SK-N-SH (cell line): Measurements from ENCODE around the gene TSPAN16. TPM values are rescaled to one million over a fixed set of nuclear protein-coding genes. Genes with fewer than 3 reads are reported as not detected.
"Not testable (repeated sequence)": the region's sequence is repeated elsewhere in the genome, so short reads cannot be mapped to it uniquely, and the experiment has no call there.

Source experiments
- CTCF ChIA-PET: fragments of 300-600, 350-600 bp; formaldehyde crosslinking; extraction: SDS; loops from one replicate; lab custom pipeline; 2021; lab: Yijun Ruan, JAX
- POLR2A ChIA-PET: fragments of 350-600 bp; sonication (Branson Sonifier 250); formaldehyde crosslinking; extraction: SDS; loops from one replicate; lab custom pipeline; 2020; ENCODE audit warnings: antibody characterized with exemption, inconsistent platforms; lab: Yijun Ruan, JAX
- DNase-seq: peaks from one replicate; pipeline ENCODE4 v3.0.0; 2012
- H2AFZ ChIP-seq: fragments of 200-600 bp; sonication (generic); 2 replicates; pipeline ENCODE4 v1.8.1; 2016; ENCODE audit warnings: antibody characterized with exemption, mild to moderate bottlenecking, low read depth
- H3F3A ChIP-seq: fragments of 200-600 bp; sonication (generic); replicated peaks from 2 replicates; pipeline ENCODE3; 2016; ENCODE audit warnings: antibody characterized with exemption, mild to moderate bottlenecking; ENCODE audit not compliant: insufficient read depth
- H3K27ac ChIP-seq, 2 experiments: fragments of 200-500 bp in 1 of 2; fragments of 200-600 bp in 1 of 2; sonication (Bioruptor generic) in 1 of 2; sonication (generic), shearing (Covaris generic) in 1 of 2; 2 replicates each; pipeline versions ENCODE4 v1.5.1 to v1.6.1; 2014 to 2016; ENCODE audit warnings: low read depth in 2 of 2, inconsistent platforms in 1 of 2, low read length in 1 of 2, mild to moderate bottlenecking in 1 of 2, mixed read lengths in 1 of 2
- H3K27me3 ChIP-seq: fragments of 200-600 bp; sonication (generic), shearing (Covaris generic); 2 replicates; pipeline ENCODE4 v1.6.1; 2016; ENCODE audit warnings: mixed run types; ENCODE audit not compliant: insufficient read depth
- H3K36me3 ChIP-seq, 2 experiments: fragments of 200-500 bp in 1 of 2; fragments of 200-600 bp in 1 of 2; sonication (Bioruptor generic) in 1 of 2; sonication (generic) in 1 of 2; replicated peaks in 1 of 2; 2 replicates each; pipeline versions ENCODE3 to v1.5.1; 2014 to 2016; ENCODE audit warnings: low read length in 1 of 2, mild to moderate bottlenecking in 1 of 2; ENCODE audit not compliant: insufficient read depth in 2 of 2, control insufficient read depth in 1 of 2
- H3K4me1 ChIP-seq, 2 experiments: fragments of 200-500 bp in 1 of 2; fragments of 200-600 bp in 1 of 2; sonication (Bioruptor generic) in 1 of 2; sonication (generic), shearing (Covaris generic) in 1 of 2; 2 replicates each; pipeline versions ENCODE4 v1.5.1 to v1.6.1; 2014 to 2016; ENCODE audit warnings: low read depth in 1 of 2, low read length in 1 of 2, mixed run types in 1 of 2; ENCODE audit not compliant: insufficient read depth in 2 of 2, control insufficient read depth in 1 of 2
- H3K4me2 ChIP-seq: fragments of 200-600 bp; sonication (generic), shearing (Covaris generic); 2 replicates; pipeline ENCODE4 v1.6.1; 2017; ENCODE audit warnings: mixed run types
- H3K4me3 ChIP-seq, 2 experiments: fragments of 200-500 bp in 1 of 2; fragments of 200-600 bp in 1 of 2; sonication (Bioruptor generic) in 1 of 2; sonication (generic), shearing (Covaris generic) in 1 of 2; 2 replicates each; pipeline versions ENCODE4 v1.5.1 to v1.8.1; 2014 to 2016; ENCODE audit warnings: low read depth in 2 of 2, inconsistent platforms in 1 of 2, low read length in 1 of 2, mild to moderate bottlenecking in 1 of 2, mixed read lengths in 1 of 2, moderate library complexity in 1 of 2
- H3K79me2 ChIP-seq: fragments of 200-600 bp; sonication (generic); 2 replicates; pipeline ENCODE4 v1.8.1; 2017; ENCODE audit warnings: mild to moderate bottlenecking; ENCODE audit not compliant: insufficient read depth
- H3K9ac ChIP-seq: fragments of 200-600 bp; sonication (generic); 2 replicates; pipeline ENCODE4 v1.6.1; 2017; ENCODE audit warnings: mixed run types
- H3K9me2 ChIP-seq: fragments of 200-600 bp; sonication (generic); 2 replicates; pipeline ENCODE4 v1.6.1; 2017; ENCODE audit warnings: mixed run types
- H3K9me3 ChIP-seq: fragments of 200-600 bp; sonication (generic); 2 replicates; pipeline ENCODE4 v1.6.1; 2017; ENCODE audit warnings: mixed run types, mild to moderate bottlenecking, moderate library complexity
- H4K20me1 ChIP-seq: fragments of 200-600 bp; sonication (generic); 2 replicates; pipeline ENCODE4 v1.6.1; 2017; ENCODE audit warnings: mild to moderate bottlenecking, mixed run types; ENCODE audit not compliant: insufficient read depth
- CHD2 ChIP-seq: fragments of 150-350 bp; IDR thresholded peaks from 2 replicates; pipeline ENCODE4 v1.6.1; 2018; ENCODE audit warnings: low read length; ENCODE audit not compliant: partially characterized antibody
- EP300 ChIP-seq, 2 experiments: IDR thresholded peaks; 2 replicates each; pipeline versions ENCODE4 v1.4.0 to v1.6.1; 2012; ENCODE audit warnings: borderline replicate concordance in 1 of 2, low read depth in 1 of 2, low read length in 1 of 2
- EZH2phosphoT487 ChIP-seq: fragments of 200-600 bp; sonication (generic); IDR thresholded peaks from 2 replicates; pipeline ENCODE4 v1.6.1; 2017; ENCODE audit warnings: low read depth, mixed run types, mild to moderate bottlenecking, antibody characterized with exemption, moderate library complexity, borderline replicate concordance
- FOXM1 ChIP-seq: IDR thresholded peaks from 2 replicates; pipeline ENCODE4 v1.4.0; 2012; ENCODE audit warnings: low read depth, mild to moderate bottlenecking
- GATA2 ChIP-seq: sonication (generic); formaldehyde crosslinking; IDR thresholded peaks from 2 replicates; pipeline ENCODE4 v1.5.0; 2020; ENCODE audit warnings: mild to moderate bottlenecking, missing genetic modification reagents
- MXI1 ChIP-seq: IDR thresholded peaks from 2 replicates; pipeline ENCODE4 v1.6.1; 2012; ENCODE audit warnings: mild to moderate bottlenecking, low read depth, low read length, improper control_type of control experiment
- NRF1 ChIP-seq: IDR thresholded peaks from 2 replicates; pipeline ENCODE4 v1.6.1; 2012; ENCODE audit warnings: low read depth, mild to moderate bottlenecking, low read length
- POLR2AphosphoS5 ChIP-seq: IDR thresholded peaks from 2 replicates; pipeline ENCODE4 v1.6.1; 2012; ENCODE audit warnings: low read depth, low read length
- RCOR1 ChIP-seq: fragments of 150-350 bp; IDR thresholded peaks from 2 replicates; pipeline ENCODE4 v1.6.1; 2017; ENCODE audit warnings: antibody characterized with exemption, low read length
- RXRA ChIP-seq: IDR thresholded peaks from 2 replicates; pipeline ENCODE4 v1.4.0; 2012; ENCODE audit warnings: low read depth, mild to moderate bottlenecking, borderline replicate concordance
- SIN3A ChIP-seq: IDR thresholded peaks from 2 replicates; pipeline ENCODE4 v1.6.1; 2012; ENCODE audit warnings: low read depth, mild to moderate bottlenecking, low read length, moderate library complexity, borderline replicate concordance
- SMC3 ChIP-seq: IDR thresholded peaks from 2 replicates; pipeline ENCODE4 v1.6.1; 2012; ENCODE audit warnings: low read depth, low read length, improper control_type of control experiment
- TAF1 ChIP-seq: IDR thresholded peaks from 2 replicates; pipeline ENCODE4 v1.6.1; 2012; ENCODE audit warnings: low read depth, mild to moderate bottlenecking, low read length, moderate library complexity, borderline replicate concordance
- TCF12 ChIP-seq: IDR thresholded peaks from 2 replicates; pipeline ENCODE4 v1.4.0; 2012
- TEAD4 ChIP-seq: IDR thresholded peaks from 2 replicates; pipeline ENCODE4 v1.4.0; 2012; ENCODE audit warnings: mild to moderate bottlenecking, borderline replicate concordance; ENCODE audit not compliant: insufficient read depth
- YY1 ChIP-seq: IDR thresholded peaks from 2 replicates; pipeline ENCODE4 v1.4.0; 2012; ENCODE audit warnings: low read depth, mild to moderate bottlenecking
- WGBS: methylation state at CpG from one replicate; pipeline ENCODE4 v1.1.6; 2017; ENCODE audit warnings: low lambda C conversion rate; 5-methylcytosine and 5-hydroxymethylcytosine counted together
- polyA plus RNA-seq, 3 experiments: library from polyadenylated mRNA; depleted of rRNA; stranded (reverse); fragments of >200 nt; gene quantifications; 2 replicates each; pipeline ENCODE4 v1.2.3, GENCODE V29; 2012
- TF ChIP-seq, protein P1 (sequence below): IDR thresholded peaks from 2 replicates; pipeline ENCODE4; 2012
- TF ChIP-seq, protein P2 (sequence below): fragments of 150-350 bp; IDR thresholded peaks from 2 replicates; pipeline ENCODE4 v1.6.1; 2016; ENCODE audit warnings: mild to moderate bottlenecking, low read depth, low read length
- TF ChIP-seq, protein P3 (sequence below): IDR thresholded peaks from 2 replicates; pipeline ENCODE4 v1.4.0; 2012; ENCODE audit warnings: low read depth, borderline replicate concordance
- TF ChIP-seq, protein P4 (sequence below): IDR thresholded peaks from 2 replicates; pipeline ENCODE4 v1.4.0; 2012; ENCODE audit warnings: low read depth

Gene TSPAN16
- polyA plus RNA-seq, 1 of the 3 experiments (the other 2 are of a cell fraction) = not detected

DNA sequence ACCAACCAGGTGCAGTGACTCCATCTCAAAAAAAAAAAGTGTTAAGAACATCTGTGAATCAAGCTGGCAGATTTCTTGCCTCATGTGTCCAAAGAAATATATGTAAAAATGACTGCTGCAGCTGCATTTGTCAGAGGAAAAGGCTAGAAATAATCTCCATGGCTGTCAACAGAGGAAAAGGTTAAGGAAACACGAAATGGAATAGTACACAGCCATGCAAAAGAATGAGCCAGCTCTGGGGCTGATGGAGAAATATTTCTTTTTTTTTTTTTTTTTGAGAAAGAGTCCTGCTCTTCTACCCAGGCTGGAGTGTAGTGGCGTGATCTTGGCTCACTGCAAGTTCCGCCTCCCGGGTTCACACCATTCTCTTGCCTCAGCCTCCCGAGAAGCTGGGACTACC, 36.9 kb downstream of the TSPAN16 start:
- Histone ChIP-seq H3K9ac (no peak overlapping the region), H3F3A (peaks cover 3% of the 10 kb centered on the region), H3K79me2 (no peaks in the 10 kb centered on the region), H4K20me1 (no peaks in the 10 kb centered on the region), H3K9me2 (no peaks in the 10 kb centered on the region), H3K36me3 (peaks cover 13% of the 10 kb centered on the region in 2 experiments), H3K4me3 (no peak overlapping the region), H3K4me1 (no peaks in the 10 kb centered on the region), H2AFZ (no peak overlapping the region)
- DNase-seq = no peak
- POLR2A ChIA-PET = no interaction called here
- WGBS = over 99% methylated on average over 5 of the region's 5 CpGs
- no peak for TF ChIP-seq RXRA
- TF ChIP-seq CHD2 = no peak
- TF ChIP-seq, protein P1, sequence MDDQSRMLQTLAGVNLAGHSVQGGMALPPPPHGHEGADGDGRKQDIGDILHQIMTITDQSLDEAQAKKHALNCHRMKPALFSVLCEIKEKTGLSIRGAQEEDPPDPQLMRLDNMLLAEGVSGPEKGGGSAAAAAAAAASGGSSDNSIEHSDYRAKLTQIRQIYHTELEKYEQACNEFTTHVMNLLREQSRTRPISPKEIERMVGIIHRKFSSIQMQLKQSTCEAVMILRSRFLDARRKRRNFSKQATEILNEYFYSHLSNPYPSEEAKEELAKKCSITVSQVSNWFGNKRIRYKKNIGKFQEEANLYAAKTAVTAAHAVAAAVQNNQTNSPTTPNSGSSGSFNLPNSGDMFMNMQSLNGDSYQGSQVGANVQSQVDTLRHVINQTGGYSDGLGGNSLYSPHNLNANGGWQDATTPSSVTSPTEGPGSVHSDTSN = no peak
- TF ChIP-seq, protein P2, sequence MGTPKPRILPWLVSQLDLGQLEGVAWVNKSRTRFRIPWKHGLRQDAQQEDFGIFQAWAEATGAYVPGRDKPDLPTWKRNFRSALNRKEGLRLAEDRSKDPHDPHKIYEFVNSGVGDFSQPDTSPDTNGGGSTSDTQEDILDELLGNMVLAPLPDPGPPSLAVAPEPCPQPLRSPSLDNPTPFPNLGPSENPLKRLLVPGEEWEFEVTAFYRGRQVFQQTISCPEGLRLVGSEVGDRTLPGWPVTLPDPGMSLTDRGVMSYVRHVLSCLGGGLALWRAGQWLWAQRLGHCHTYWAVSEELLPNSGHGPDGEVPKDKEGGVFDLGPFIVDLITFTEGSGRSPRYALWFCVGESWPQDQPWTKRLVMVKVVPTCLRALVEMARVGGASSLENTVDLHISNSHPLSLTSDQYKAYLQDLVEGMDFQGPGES = no peak
- no peak for TF ChIP-seq SMC3
- no peak for TF ChIP-seq TEAD4
- no peak for TF ChIP-seq SIN3A
- TF ChIP-seq, protein P3, sequence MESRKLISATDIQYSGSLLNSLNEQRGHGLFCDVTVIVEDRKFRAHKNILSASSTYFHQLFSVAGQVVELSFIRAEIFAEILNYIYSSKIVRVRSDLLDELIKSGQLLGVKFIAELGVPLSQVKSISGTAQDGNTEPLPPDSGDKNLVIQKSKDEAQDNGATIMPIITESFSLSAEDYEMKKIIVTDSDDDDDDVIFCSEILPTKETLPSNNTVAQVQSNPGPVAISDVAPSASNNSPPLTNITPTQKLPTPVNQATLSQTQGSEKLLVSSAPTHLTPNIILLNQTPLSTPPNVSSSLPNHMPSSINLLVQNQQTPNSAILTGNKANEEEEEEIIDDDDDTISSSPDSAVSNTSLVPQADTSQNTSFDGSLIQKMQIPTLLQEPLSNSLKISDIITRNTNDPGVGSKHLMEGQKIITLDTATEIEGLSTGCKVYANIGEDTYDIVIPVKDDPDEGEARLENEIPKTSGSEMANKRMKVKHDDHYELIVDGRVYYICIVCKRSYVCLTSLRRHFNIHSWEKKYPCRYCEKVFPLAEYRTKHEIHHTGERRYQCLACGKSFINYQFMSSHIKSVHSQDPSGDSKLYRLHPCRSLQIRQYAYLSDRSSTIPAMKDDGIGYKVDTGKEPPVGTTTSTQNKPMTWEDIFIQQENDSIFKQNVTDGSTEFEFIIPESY = no peak
- TF ChIP-seq YY1 = no peak
- TF ChIP-seq TCF12 = no peak
- TF ChIP-seq GATA2 = no peak
- no peak for TF ChIP-seq NRF1
- TF ChIP-seq FOXM1 = no peak
- no peak for TF ChIP-seq RCOR1
- TF ChIP-seq MXI1 = no peak
- no peak for TF ChIP-seq TAF1
- no peak for TF ChIP-seq EZH2phosphoT487
- TF ChIP-seq, protein P4, sequence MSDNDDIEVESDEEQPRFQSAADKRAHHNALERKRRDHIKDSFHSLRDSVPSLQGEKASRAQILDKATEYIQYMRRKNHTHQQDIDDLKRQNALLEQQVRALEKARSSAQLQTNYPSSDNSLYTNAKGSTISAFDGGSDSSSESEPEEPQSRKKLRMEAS = no peak
- no peak for TF ChIP-seq POLR2AphosphoS5
- no peak for TF ChIP-seq EP300 (IDR thresholded peaks at IDR 0.05; ENCODE audit: borderline replicate concordance in 1 of 2, low read depth in 1 of 2, low read length in 1 of 2)
- TF ChIP-seq, all 33 proteins: peak for 0
- CTCF ChIA-PET = interaction anchor here (1.2 to 1.4 kb wide), 2 partner anchors 39 to 150 kb away, joined by 4 to 6 read pairs; no protein-coding TSS in a partner anchor
- no peak overlapping the region for H3K27ac ChIP-seq
- no peaks in the 10 kb centered on the region for H3K9me3 ChIP-seq
- no peak overlapping the region for H3K4me2 ChIP-seq
- H3K27me3 ChIP-seq = no peaks in the 10 kb centered on the region

DNA sequence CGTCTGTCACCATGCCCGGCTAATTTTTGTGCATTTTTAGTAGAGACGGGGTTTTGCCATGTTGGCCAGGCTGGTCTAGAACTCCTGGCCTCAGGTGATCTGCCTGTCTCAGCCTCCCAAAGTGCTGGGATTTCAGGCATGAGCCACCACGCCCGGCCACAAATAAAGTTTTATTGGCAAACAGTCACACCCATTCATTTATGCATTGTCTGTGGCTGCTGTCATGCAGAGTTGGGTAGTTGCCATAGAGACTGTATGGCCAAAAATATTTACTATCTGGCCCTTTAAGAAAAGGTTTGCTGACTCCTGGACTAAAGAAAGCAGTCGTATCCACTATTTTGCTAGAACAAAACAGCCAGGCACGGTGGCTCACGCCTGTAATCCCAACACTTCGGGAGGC, 37.9 kb downstream of the TSPAN16 start:
- H3K4me1 ChIP-seq, H3K4me3 ChIP-seq, H3K4me2 ChIP-seq, H3K79me2 ChIP-seq, H3K27ac ChIP-seq, H4K20me1 ChIP-seq, H3K9me3 ChIP-seq, H3K9ac ChIP-seq, H3K9me2 ChIP-seq, POLR2A ChIA-PET, H3F3A ChIP-seq, H3K27me3 ChIP-seq, DNase-seq, H2AFZ ChIP-seq: not testable (repeated sequence)
- WGBS = 93% methylated on average over 8 of the region's 9 CpGs
- CTCF ChIA-PET = interaction anchor here (1.2 kb wide), 1 partner anchor 40 kb away, joined by 4 read pairs; no protein-coding TSS in a partner anchor
- H3K36me3 ChIP-seq = peaks cover 8 to 13% of the 10 kb centered on the region in 2 experiments
